Superior temporal gyrus (tissue), 1 donor: Measurements from ENCODE around the gene TMEM184A.
A peak's percentile ranks its signal among the peaks of the same experiment; 100 is the strongest.

Source experiments
- DNase-seq: peaks from one replicate; pipeline ENCODE4 v3.0.0-alpha.2; 2016; ENCODE audit errors: extremely low spot score

Gene TMEM184A

GRCh38 chr7:1567896-1568510 is 12.0 kb upstream of the TMEM184A start:
- DNase-seq = peak; percentile 47

- peak; percentile 14 for DNase-seq
These were observed 11.2 kb upstream of the TMEM184A start for GRCh38 chr7:1567049-1567771.

- no peak for DNase-seq
These were observed 10.7 kb upstream of the TMEM184A start for GRCh38 chr7:1566687-1567048.

- DNase-seq = no peak
These were observed 8.6 kb upstream of the TMEM184A start for GRCh38 chr7:1564603-1565022.

GRCh38 chr7:1563981-1564602 is 8.1 kb upstream of the TMEM184A start:
- DNase-seq = no peak

- no peak for DNase-seq
These were observed 6.6 kb upstream of the TMEM184A start for GRCh38 chr7:1562597-1563051.

GRCh38 chr7:1562116-1562515 is 6.1 kb upstream of the TMEM184A start:
- DNase-seq = no peak

- DNase-seq = no peak
These were observed 5.3 kb upstream of the TMEM184A start for GRCh38 chr7:1561036-1561940.

GRCh38 chr7:1560620-1561031 is 4.6 kb upstream of the TMEM184A start:
- DNase-seq = no peak

GRCh38 chr7:1559626-1560590 is 3.9 kb upstream of the TMEM184A start:
- no peak for DNase-seq

- no peak for DNase-seq
These were observed 3.0 kb upstream of the TMEM184A start for GRCh38 chr7:1558841-1559625.

GRCh38 chr7:1558181-1558811 is 2.3 kb upstream of the TMEM184A start:
- no peak for DNase-seq

GRCh38 chr7:1557771-1558170 is 1.8 kb upstream of the TMEM184A start:
- no peak for DNase-seq

GRCh38 chr7:1557006-1557405 is 1.0 kb upstream of the TMEM184A start:
- no peak for DNase-seq

GRCh38 chr7:1555046-1555812 is 776 bp downstream of the TMEM184A start:
- DNase-seq = no peak

- DNase-seq = no peak
These were observed 1.5 kb downstream of the TMEM184A start for GRCh38 chr7:1554333-1555045.

- no peak for DNase-seq
These were observed 2.3 kb downstream of the TMEM184A start for GRCh38 chr7:1553512-1554210.
